IMR-90 (cell line): ENCODE measurements around the gene TRPM4. TPM values are rescaled to one million over a fixed set of nuclear protein-coding genes. Genes with fewer than 3 reads are reported as not detected.

ENCODE experiments used
- ATAC-seq: fragments of 200-7000 bp; cut with Tn5 transposase; 2 replicates; pipeline ENCODE4 v1.9.1; 2020; ENCODE audit warnings: low read depth, mild to moderate bottlenecking, moderate library complexity
- BruUV-seq: library from RNA; stranded (reverse); fragments of 400-500 nt; replicated peaks from 2 replicates; lab custom pipeline; 2021; lab: Mats Ljungman, UMichigan
- CTCF ChIA-PET: fragments of 300-600 bp; formaldehyde crosslinking; extraction: SDS; loops from one replicate; lab custom pipeline; 2021; ENCODE audit warnings: antibody characterized with exemption; lab: Yijun Ruan, JAX
- POLR2A ChIA-PET: fragments of 300-600 bp; sonication (Branson Sonifier 250); formaldehyde crosslinking; loops from one replicate; lab custom pipeline; 2022; ENCODE audit warnings: antibody characterized with exemption; ENCODE audit not compliant: unreplicated experiment; lab: Charles Lee
- DNase-seq: peaks from one replicate; pipeline ENCODE4 v3.0.0; 2013
- H2AFZ ChIP-seq: replicated peaks from 2 replicates; pipeline ENCODE3; 2013; ENCODE audit warnings: low read length, mild to moderate bottlenecking; ENCODE audit not compliant: poor library complexity
- H2AK5ac ChIP-seq: 2 replicates; pipeline ENCODE4 v1.6.1; 2013; ENCODE audit warnings: low read depth, low read length, inconsistent platforms
- H2AK9ac ChIP-seq: replicated peaks from 2 replicates; pipeline ENCODE3; 2013; ENCODE audit warnings: mild to moderate bottlenecking, low read depth, low read length, moderate library complexity; ENCODE audit not compliant: poor library complexity
- H2BK120ac ChIP-seq: 2 replicates; pipeline ENCODE4 v1.6.1; 2013; ENCODE audit warnings: low read depth, low read length, inconsistent platforms
- H2BK15ac ChIP-seq: 3 replicates; pipeline ENCODE4 v1.6.1; 2013; ENCODE audit warnings: low read depth, low read length, inconsistent platforms
- H2BK20ac ChIP-seq: 2 replicates; pipeline ENCODE4 v1.6.1; 2013; ENCODE audit warnings: low read depth, mild to moderate bottlenecking, inconsistent platforms, low read length, moderate library complexity
- H2BK5ac ChIP-seq: 2 replicates; pipeline ENCODE4 v1.6.1; 2013; ENCODE audit warnings: mild to moderate bottlenecking, low read depth, low read length, inconsistent platforms; ENCODE audit not compliant: poor library complexity, severe bottlenecking
- H3K14ac ChIP-seq: replicated peaks from 2 replicates; pipeline ENCODE4 v1.6.1; 2013; ENCODE audit warnings: low read depth, low read length, inconsistent platforms
- H3K18ac ChIP-seq: 2 replicates; pipeline ENCODE4 v1.6.1; 2013; ENCODE audit warnings: low read depth, low read length, control low read depth
- H3K23ac ChIP-seq: 2 replicates; pipeline ENCODE4 v1.6.1; 2013; ENCODE audit warnings: low read depth, low read length, inconsistent platforms
- H3K27ac ChIP-seq: 2 replicates; pipeline ENCODE4 v1.5.1; 2013; ENCODE audit warnings: mild to moderate bottlenecking, control low read depth, low read length; ENCODE audit not compliant: insufficient read depth
- H3K27me3 ChIP-seq: 2 replicates; pipeline ENCODE4 v1.6.1; 2013; ENCODE audit warnings: low read length; ENCODE audit not compliant: control insufficient read depth, insufficient read depth
- H3K36me3 ChIP-seq: 2 replicates; pipeline ENCODE4 v1.6.1; 2013; ENCODE audit warnings: low read length, mixed read lengths; ENCODE audit not compliant: control insufficient read depth, insufficient read depth
- H3K4ac ChIP-seq: 2 replicates; pipeline ENCODE4 v1.6.1; 2013; ENCODE audit warnings: low read depth, low read length, inconsistent platforms
- H3K4me1 ChIP-seq: 2 replicates; pipeline ENCODE4 v1.6.1; 2013; ENCODE audit warnings: low read length, mixed read lengths; ENCODE audit not compliant: control insufficient read depth, insufficient read depth
- H3K4me2 ChIP-seq: 2 replicates; pipeline ENCODE4 v1.6.1; 2013; ENCODE audit warnings: low read depth, mild to moderate bottlenecking, control low read depth, low read length, moderate library complexity
- H3K4me3 ChIP-seq: 2 replicates; pipeline ENCODE4 v1.5.1; 2013; ENCODE audit warnings: low read depth, mild to moderate bottlenecking, control low read depth, low read length, moderate library complexity; ENCODE audit not compliant: insufficient read depth
- H3K56ac ChIP-seq: 2 replicates; pipeline ENCODE4 v1.6.1; 2013; ENCODE audit warnings: low read length, inconsistent platforms; ENCODE audit not compliant: insufficient read depth; ENCODE audit errors: extremely low read depth
- H3K79me1 ChIP-seq, 2 experiments: 2 replicates each; pipeline ENCODE4 v1.6.1; 2013; ENCODE audit warnings: low read length in 2 of 2, inconsistent platforms in 1 of 2, low read depth in 1 of 2
- H3K9ac ChIP-seq: 2 replicates; pipeline ENCODE4 v1.6.1; 2013; ENCODE audit warnings: low read depth, low read length, control low read depth
- H3K9me1 ChIP-seq: 2 replicates; pipeline ENCODE4 v1.6.1; 2013; ENCODE audit warnings: low read length, inconsistent platforms; ENCODE audit not compliant: insufficient read depth
- H3K9me3 ChIP-seq: 2 replicates; pipeline ENCODE4 v1.6.1; 2013; ENCODE audit warnings: low read length; ENCODE audit not compliant: control insufficient read depth, insufficient read depth
- H4K20me1 ChIP-seq: 2 replicates; pipeline ENCODE4 v1.6.1; 2013; ENCODE audit warnings: low read length, inconsistent platforms; ENCODE audit not compliant: insufficient read depth
- H4K5ac ChIP-seq: 2 replicates; pipeline ENCODE4 v1.6.1; 2013; ENCODE audit warnings: mild to moderate bottlenecking, low read depth, low read length, control low read depth
- H4K8ac ChIP-seq, 2 experiments: 2 replicates each; pipeline ENCODE4 v1.6.1; 2013; ENCODE audit warnings: low read depth in 2 of 2, low read length in 2 of 2, control low read depth in 1 of 2, inconsistent platforms in 1 of 2
- H4K91ac ChIP-seq: 2 replicates; pipeline ENCODE4 v1.6.1; 2013; ENCODE audit warnings: low read depth, low read length, inconsistent platforms; ENCODE audit not compliant: insufficient read depth
- BHLHE40 ChIP-seq: fragments of 150-350 bp; IDR thresholded peaks from 2 replicates; pipeline ENCODE4 v1.6.1; 2016; ENCODE audit warnings: mild to moderate bottlenecking, low read depth, low read length
- CEBPB ChIP-seq: IDR thresholded peaks from 2 replicates; pipeline ENCODE4 v1.6.1; 2012; ENCODE audit warnings: low read depth, low read length, improper control_type of control experiment
- CHD1 ChIP-seq: IDR thresholded peaks from 2 replicates; pipeline ENCODE4 v1.6.1; 2012; ENCODE audit warnings: low read depth, low read length, improper control_type of control experiment
- CTCF ChIP-seq: conservative IDR thresholded peaks from 2 replicates; pipeline ENCODE4 v1.5.1; 2012; ENCODE audit warnings: mild to moderate bottlenecking, low read depth, low read length, improper control_type of control experiment
- ELK1 ChIP-seq: fragments of 150-350 bp; IDR thresholded peaks from 2 replicates; pipeline ENCODE4 v1.6.1; 2016; ENCODE audit warnings: low read depth, mild to moderate bottlenecking, low read length, moderate library complexity, borderline replicate concordance
- FOS ChIP-seq: fragments of 150-350 bp; IDR thresholded peaks from 2 replicates; pipeline ENCODE4 v1.6.1; 2016; ENCODE audit warnings: low read depth, low read length
- MAFK ChIP-seq: IDR thresholded peaks from 2 replicates; pipeline ENCODE4 v1.6.1; 2012; ENCODE audit warnings: low read depth, low read length, improper control_type of control experiment
- MAZ ChIP-seq: IDR thresholded peaks from 2 replicates; pipeline ENCODE4 v1.6.1; 2012; ENCODE audit warnings: low read depth, mild to moderate bottlenecking, low read length, improper control_type of control experiment, moderate library complexity, borderline replicate concordance
- MXI1 ChIP-seq: IDR thresholded peaks from 2 replicates; pipeline ENCODE4 v1.6.1; 2012; ENCODE audit warnings: low read depth, mild to moderate bottlenecking, low read length, moderate library complexity, borderline replicate concordance
- NFE2L2 ChIP-seq: fragments of 150-350 bp; IDR thresholded peaks from 2 replicates; pipeline ENCODE4 v1.6.1; 2016; ENCODE audit warnings: low read depth, mild to moderate bottlenecking, low read length
- POLR2A ChIP-seq: IDR thresholded peaks from 2 replicates; pipeline ENCODE4 v1.6.1; 2012; ENCODE audit warnings: mild to moderate bottlenecking, low read depth, low read length
- RAD21 ChIP-seq: IDR thresholded peaks from 2 replicates; pipeline ENCODE4 v1.6.1; 2012; ENCODE audit warnings: low read length, improper control_type of control experiment
- RCOR1 ChIP-seq: IDR thresholded peaks from 2 replicates; pipeline ENCODE4 v1.6.1; 2012; ENCODE audit warnings: mild to moderate bottlenecking, low read length, improper control_type of control experiment; ENCODE audit not compliant: insufficient replicate concordance
- RFX5 ChIP-seq: IDR thresholded peaks from 2 replicates; pipeline ENCODE4 v1.8.0; 2012; ENCODE audit warnings: low read depth, mild to moderate bottlenecking, low read length, moderate library complexity
- SMC3 ChIP-seq: fragments of 150-350 bp; IDR thresholded peaks from 2 replicates; pipeline ENCODE4 v1.6.1; 2016; ENCODE audit warnings: low read depth, mild to moderate bottlenecking, antibody characterized with exemption, low read length, moderate library complexity
- USF2 ChIP-seq: fragments of 150-350 bp; IDR thresholded peaks from 2 replicates; pipeline ENCODE4 v1.6.1; 2017; ENCODE audit warnings: mild to moderate bottlenecking, antibody characterized with exemption, low read length, low read depth
- whole genome bisulfite sequencing, 2 experiments: methylation state at CpG; one replicate each; pipeline versions ENCODE4 v1.1.5 to v1.1.7; 2013; ENCODE audit warnings: missing lambda C conversion rate in 2 of 2; ENCODE audit not compliant: insufficient read length in 1 of 2; ENCODE audit errors: extremely low coverage in 2 of 2; 5-methylcytosine and 5-hydroxymethylcytosine counted together
- dilution Hi-C: fragments of 300-500 bp; cut with HindIII; formaldehyde crosslinking; loops from one replicate; pipeline ENCODE4 v1.14.3; 2018; ENCODE audit warnings: low sequenced_read_pairs; ENCODE audit not compliant: unreplicated experiment
- in situ Hi-C: fragments of 300-500 bp; cut with MboI; formaldehyde crosslinking; loops from 3 replicates; pipeline ENCODE4 v1.14.3; 2019; ENCODE audit warnings: low sequenced_read_pairs, inconsistent platforms, mixed read lengths
- intact Hi-C: fragments of 100-400 bp; cut with micrococcal nuclease; formaldehyde crosslinking; loops from 2 replicates; pipeline ENCODE4 v1.10.0; 2022
- polyA plus RNA-seq, 3 experiments: library from polyadenylated mRNA; depleted of rRNA; stranded (reverse); fragments of >200 nt; gene quantifications; 2 replicates each; pipeline ENCODE4 v1.2.3, GENCODE V29; 2012; ENCODE audit warnings: low replicate concordance in 1 of 3
- total RNA-seq: library from RNA; depleted of rRNA; stranded (reverse); fragments of >200 nt; gene quantifications from 2 replicates; pipeline ENCODE4 v1.2.3, GENCODE V29; 2012

The TRPM4 gene
- total and polyA plus RNA-seq, 2 of the 4 experiments (the other 2 are of a cell fraction): 2.2 to 19.7 TPM

GRCh38 chr19:49244256-49244655 lies 86.7 kb downstream of the TRPM4 start:
- no peak overlapping the region for H2BK120ac ChIP-seq
- WGBS, 2 experiments: 76% methylated on average over 3 of the region's 9 CpGs; no CpG with 5 or more reads in 1 of the 2 experiments
- no peak overlapping the region for H3K23ac ChIP-seq
- no peak overlapping the region for H2BK15ac ChIP-seq
- intact Hi-C loops (no loop called here), in situ Hi-C loops (no loop called here), dilution Hi-C loops (no loop called here)
- H4K8ac ChIP-seq: no peak overlapping the region
- H3K79me1 ChIP-seq: no peaks in the 10 kb centered on the region
- POLR2A ChIA-PET: no interaction called here
- H2AK5ac ChIP-seq: no peak overlapping the region
- H3K36me3 ChIP-seq: no peaks in the 10 kb centered on the region
- no peak overlapping the region for H3K4ac ChIP-seq
- no peak for ATAC-seq
- H3K4me3 ChIP-seq: no peak overlapping the region
- CTCF ChIA-PET: no interaction called here
- no peaks in the 10 kb centered on the region for H3K4me1 ChIP-seq
- H3K27me3 ChIP-seq: peaks cover 9% of the 10 kb centered on the region; the same call in 1 of the 2 replicates
- H3K9ac ChIP-seq: no peak overlapping the region
- H4K91ac ChIP-seq: no peak overlapping the region
- no peaks in the 10 kb centered on the region for H3K9me3 ChIP-seq
- H3K9me1 ChIP-seq: no peaks in the 10 kb centered on the region
- no peak overlapping the region for H2BK20ac ChIP-seq
- no peaks in the 10 kb centered on the region for H4K20me1 ChIP-seq
- no peak overlapping the region for H3K14ac ChIP-seq
- no peak for DNase-seq
- no peak overlapping the region for H2AFZ ChIP-seq
- no peak overlapping the region for H3K27ac ChIP-seq
- no peak overlapping the region for H4K5ac ChIP-seq
- TF ChIP-seq SMC3: no peak
- TF ChIP-seq FOS: no peak
- no peak for TF ChIP-seq RCOR1
- no peak for TF ChIP-seq RFX5
- TF ChIP-seq USF2: no peak
- no peak for TF ChIP-seq MAFK
- TF ChIP-seq RAD21: no peak
- no peak for TF ChIP-seq POLR2A
- no peak for TF ChIP-seq MAZ
- no peak for TF ChIP-seq CTCF
- no peak for TF ChIP-seq MXI1
- no peak for TF ChIP-seq NFE2L2
- no peak for TF ChIP-seq CHD1
- no peak for TF ChIP-seq BHLHE40
- TF ChIP-seq ELK1: no peak
- no peak for TF ChIP-seq CEBPB
- no peak overlapping the region for H3K4me2 ChIP-seq
- H2AK9ac ChIP-seq: no peak overlapping the region
- H2BK5ac ChIP-seq: no peak overlapping the region
- no TSS peak for BruUV-seq
- H3K56ac ChIP-seq: no peak overlapping the region
- no peak overlapping the region for H3K18ac ChIP-seq
